Activated CD4-positive, alpha-beta T cell treated with anti-CD3 and anti-CD28 coated beads, Interleukin-2, amount 50 U/mL, for 1 hour (primary cell): ENCODE results near the gene CPEB4.

Experiments used
- DNase-seq: peaks from one replicate; pipeline ENCODE4 v3.0.0-alpha.2; 2020

The CPEB4 gene

GRCh38 chr5:173887610-173888472 is at the start of gene CPEB4:
Gene CPEB4 (plus strand): TSS chr5:173888349. CDS start chr5:173889734, 1,385 bp downstream.
- peak; percentile 96 for DNase-seq

GRCh38 chr5:173839117-173839713 is 48.9 kb upstream of the CPEB4 start:
- DNase-seq, result no peak

- no peak for DNase-seq
Observed at GRCh38 chr5:173840111-173840983, 47.8 kb upstream of the CPEB4 start.

GRCh38 chr5:173841710-173842109 is 46.4 kb upstream of the CPEB4 start:
- no peak for DNase-seq

- DNase-seq, result no peak
Observed at GRCh38 chr5:173843794-173844193, 44.4 kb upstream of the CPEB4 start.

GRCh38 chr5:173845321-173845720 is 42.8 kb upstream of the CPEB4 start:
- DNase-seq, result no peak

GRCh38 chr5:173846929-173847501 is 41.1 kb upstream of the CPEB4 start:
- DNase-seq, result no peak

GRCh38 chr5:173848986-173849596 is 39.1 kb upstream of the CPEB4 start:
- DNase-seq, result no peak

GRCh38 chr5:173849908-173850307 is 38.2 kb upstream of the CPEB4 start:
- no peak for DNase-seq

GRCh38 chr5:173850659-173851058 is 37.5 kb upstream of the CPEB4 start:
- no peak for DNase-seq

GRCh38 chr5:173851595-173852243 is 36.4 kb upstream of the CPEB4 start:
- DNase-seq, result no peak

- DNase-seq, result no peak
Observed at GRCh38 chr5:173852790-173853359, 35.3 kb upstream of the CPEB4 start.

GRCh38 chr5:173853370-173854131 is 34.6 kb upstream of the CPEB4 start:
- no peak for DNase-seq

- no peak for DNase-seq
Observed at GRCh38 chr5:173855162-173855994, 32.8 kb upstream of the CPEB4 start.

GRCh38 chr5:173855995-173856656 is 32.0 kb upstream of the CPEB4 start:
- no peak for DNase-seq

GRCh38 chr5:173857234-173857633 is 30.9 kb upstream of the CPEB4 start:
- DNase-seq, result no peak

GRCh38 chr5:173858021-173858669 is 30.0 kb upstream of the CPEB4 start:
- no peak for DNase-seq

- no peak for DNase-seq
Observed at GRCh38 chr5:173858670-173859407, 29.3 kb upstream of the CPEB4 start.
